HG03565 (cell line): Measurements from ENCODE around the gene TMA7.
"Not testable (repeated sequence)": the region's sequence is repeated elsewhere in the genome, so short reads cannot be mapped to it uniquely, and the experiment has no call there.

Source experiments
- ATAC-seq: cut with Tn5 transposase; IDR thresholded peaks from one replicate; pipeline ENCODE4 v1.9.1; 2021; ENCODE audit warnings: mild to moderate bottlenecking, moderate library complexity; ENCODE audit not compliant: unreplicated experiment

Gene TMA7

GRCh38 chr3:48434591-48435222, 5.3 kb upstream of the TMA7 start:
- ATAC-seq: no peak

GRCh38 chr3:48435223-48435595, 4.8 kb upstream of the TMA7 start:
- ATAC-seq: no peak

GRCh38 chr3:48435774-48436476, 4.1 kb upstream of the TMA7 start:
- no peak for ATAC-seq

GRCh38 chr3:48436477-48436787, 3.6 kb upstream of the TMA7 start:
- no peak for ATAC-seq

- ATAC-seq: no peak
Observed at GRCh38 chr3:48436855-48437254, 3.2 kb upstream of the TMA7 start.

GRCh38 chr3:48437812-48438211, 2.2 kb upstream of the TMA7 start:
- ATAC-seq: no peak

GRCh38 chr3:48440590-48440958, 517 bp downstream of the TMA7 start:
- no peak for ATAC-seq

GRCh38 chr3:48441940-48442339, 1.9 kb downstream of the TMA7 start:
- ATAC-seq: no peak

GRCh38 chr3:48445277-48445882, 5.3 kb downstream of the TMA7 start:
- ATAC-seq: no peak

- no peak for ATAC-seq
Observed at GRCh38 chr3:48446043-48446424, 6.0 kb downstream of the TMA7 start.

GRCh38 chr3:48446425-48447193, 6.6 kb downstream of the TMA7 start, which contains the start of gene ATRIP:
Gene ATRIP, plus strand, starts transcription at chr3:48446737. Its CDS starts 109 bp downstream, at chr3:48446846.
- ATAC-seq: peak; percentile 81

- no peak for ATAC-seq
Observed at GRCh38 chr3:48451270-48451669, 11.2 kb downstream of the TMA7 start.

- ATAC-seq: no peak
Observed at GRCh38 chr3:48456456-48456855, 16.4 kb downstream of the TMA7 start.

GRCh38 chr3:48459331-48459730, 19.3 kb downstream of the TMA7 start:
- ATAC-seq: no peak

- ATAC-seq: no peak
Observed at GRCh38 chr3:48459773-48460516, 19.9 kb downstream of the TMA7 start.

- no peak for ATAC-seq
Observed at GRCh38 chr3:48460517-48460902, 20.5 kb downstream of the TMA7 start.

GRCh38 chr3:48461767-48462166, 21.7 kb downstream of the TMA7 start:
- not testable (repeated sequence) for ATAC-seq

- no peak for ATAC-seq
Observed at GRCh38 chr3:48463703-48464102, 23.6 kb downstream of the TMA7 start.

GRCh38 chr3:48464713-48465221, 24.7 kb downstream of the TMA7 start:
- ATAC-seq: no peak

- ATAC-seq: no peak
Observed at GRCh38 chr3:48465237-48465530, 25.1 kb downstream of the TMA7 start.
